Measurements from ENCODE around the gene TTC28.

DNA sequence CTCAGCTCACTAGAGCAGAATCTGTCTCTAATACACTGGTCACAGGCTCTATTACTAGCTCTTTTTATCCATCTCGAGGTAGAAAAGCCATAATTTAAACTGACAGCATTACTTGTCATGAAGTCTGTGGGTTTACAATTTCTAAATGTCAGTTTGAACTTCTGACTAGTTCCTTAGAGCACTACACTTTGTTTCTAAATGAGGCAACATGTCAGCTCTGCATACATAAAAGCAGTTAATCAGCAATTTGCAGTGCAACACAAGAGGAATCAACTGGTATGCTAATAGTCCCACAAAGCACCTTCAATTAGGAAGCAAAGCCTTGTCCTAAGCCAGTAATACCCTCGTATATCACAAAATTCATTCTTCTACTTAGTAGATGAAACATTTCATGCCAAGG is 321.3 kb downstream of the TTC28 start:
- TF ChIP-seq, protein P1, sequence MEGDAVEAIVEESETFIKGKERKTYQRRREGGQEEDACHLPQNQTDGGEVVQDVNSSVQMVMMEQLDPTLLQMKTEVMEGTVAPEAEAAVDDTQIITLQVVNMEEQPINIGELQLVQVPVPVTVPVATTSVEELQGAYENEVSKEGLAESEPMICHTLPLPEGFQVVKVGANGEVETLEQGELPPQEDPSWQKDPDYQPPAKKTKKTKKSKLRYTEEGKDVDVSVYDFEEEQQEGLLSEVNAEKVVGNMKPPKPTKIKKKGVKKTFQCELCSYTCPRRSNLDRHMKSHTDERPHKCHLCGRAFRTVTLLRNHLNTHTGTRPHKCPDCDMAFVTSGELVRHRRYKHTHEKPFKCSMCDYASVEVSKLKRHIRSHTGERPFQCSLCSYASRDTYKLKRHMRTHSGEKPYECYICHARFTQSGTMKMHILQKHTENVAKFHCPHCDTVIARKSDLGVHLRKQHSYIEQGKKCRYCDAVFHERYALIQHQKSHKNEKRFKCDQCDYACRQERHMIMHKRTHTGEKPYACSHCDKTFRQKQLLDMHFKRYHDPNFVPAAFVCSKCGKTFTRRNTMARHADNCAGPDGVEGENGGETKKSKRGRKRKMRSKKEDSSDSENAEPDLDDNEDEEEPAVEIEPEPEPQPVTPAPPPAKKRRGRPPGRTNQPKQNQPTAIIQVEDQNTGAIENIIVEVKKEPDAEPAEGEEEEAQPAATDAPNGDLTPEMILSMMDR (IDR thresholded peaks at IDR 0.05; ENCODE audit: insufficient read depth, low read length, poor library complexity, severe bottlenecking): no peak
- TF ChIP-seq EZH2phosphoT487 (conservative IDR thresholded peaks at IDR 0.05; ENCODE audit: low read length): no peak

All from SU-DHL-6 (cell line).